GM21447 (cell line): ENCODE measurements around the gene ERVFRD-1.

Experiments
- ATAC-seq: cut with Tn5 transposase; IDR thresholded peaks from one replicate; pipeline ENCODE4 v1.9.1; 2021; ENCODE audit not compliant: unreplicated experiment

Gene ERVFRD-1

GRCh38 chr6:11055127-11055627, 56.3 kb downstream of the ERVFRD-1 start:
- no peak for ATAC-seq

- ATAC-seq, result no peak
Measured at GRCh38 chr6:11054722-11055121, 56.8 kb downstream of the ERVFRD-1 start.

DNA sequence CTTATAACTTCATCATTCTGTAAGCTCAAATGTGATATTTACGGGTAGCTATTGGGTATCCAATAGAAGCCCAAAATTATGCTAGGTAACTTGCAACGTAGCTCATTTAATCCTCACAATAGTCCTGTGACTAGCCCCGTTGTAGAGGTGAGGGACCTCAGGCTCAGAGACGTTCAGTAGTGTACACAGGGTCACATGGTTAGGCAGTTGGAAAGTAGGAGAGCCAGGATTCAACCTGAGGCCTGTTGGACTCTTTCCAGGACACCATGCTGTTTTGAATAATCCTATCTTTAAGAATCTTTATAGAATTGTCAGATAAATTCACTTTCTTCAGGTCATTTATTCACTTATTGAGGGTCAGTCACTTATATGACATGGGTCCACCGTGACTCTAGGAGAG, 58.2 kb downstream of the ERVFRD-1 start:
- no peak for ATAC-seq
